ENCODE measurements around the gene FAM43A. TPM values are rescaled to one million over a fixed set of nuclear protein-coding genes. Genes with fewer than 3 reads are reported as not detected.

FAM43A gene
- total RNA-seq, 1 donor from 2014 or later, result 20.4 TPM

GRCh38 chr3:194671511-194671899 is 14.2 kb upstream of the FAM43A start:
- Histone ChIP-seq H3K9me3 (no peaks in the 10 kb centered on the region), H3K36me3 (peaks cover 0 to 17% of the 10 kb centered on the region in 2 donors), H3K27me3 (no peaks in the 10 kb centered on the region), H3K4me3 (peak overlapping the region; percentile 70 to 77), H3K4me1 (peaks cover 20% of the 10 kb centered on the region), H3K27ac (peak overlapping the region; percentile 76)
- no peak for TF ChIP-seq POLR2AphosphoS5 (IDR thresholded peaks at IDR 0.05; ENCODE audit: insufficient read depth in 1 of 2, low read depth in 1 of 2)
- TF ChIP-seq CTCF (IDR thresholded peaks at IDR 0.05), result no peak
- no peak for TF ChIP-seq POLR2A (IDR thresholded peaks at IDR 0.05)
- intact Hi-C loops (cut with DNase I), result loop anchor here (10.0 kb wide), 1 partner anchor 853 kb away; no protein-coding TSS in a partner anchor
- no peak for DNase-seq (ENCODE audit: extremely low spot score in 2 of 2)

DNA sequence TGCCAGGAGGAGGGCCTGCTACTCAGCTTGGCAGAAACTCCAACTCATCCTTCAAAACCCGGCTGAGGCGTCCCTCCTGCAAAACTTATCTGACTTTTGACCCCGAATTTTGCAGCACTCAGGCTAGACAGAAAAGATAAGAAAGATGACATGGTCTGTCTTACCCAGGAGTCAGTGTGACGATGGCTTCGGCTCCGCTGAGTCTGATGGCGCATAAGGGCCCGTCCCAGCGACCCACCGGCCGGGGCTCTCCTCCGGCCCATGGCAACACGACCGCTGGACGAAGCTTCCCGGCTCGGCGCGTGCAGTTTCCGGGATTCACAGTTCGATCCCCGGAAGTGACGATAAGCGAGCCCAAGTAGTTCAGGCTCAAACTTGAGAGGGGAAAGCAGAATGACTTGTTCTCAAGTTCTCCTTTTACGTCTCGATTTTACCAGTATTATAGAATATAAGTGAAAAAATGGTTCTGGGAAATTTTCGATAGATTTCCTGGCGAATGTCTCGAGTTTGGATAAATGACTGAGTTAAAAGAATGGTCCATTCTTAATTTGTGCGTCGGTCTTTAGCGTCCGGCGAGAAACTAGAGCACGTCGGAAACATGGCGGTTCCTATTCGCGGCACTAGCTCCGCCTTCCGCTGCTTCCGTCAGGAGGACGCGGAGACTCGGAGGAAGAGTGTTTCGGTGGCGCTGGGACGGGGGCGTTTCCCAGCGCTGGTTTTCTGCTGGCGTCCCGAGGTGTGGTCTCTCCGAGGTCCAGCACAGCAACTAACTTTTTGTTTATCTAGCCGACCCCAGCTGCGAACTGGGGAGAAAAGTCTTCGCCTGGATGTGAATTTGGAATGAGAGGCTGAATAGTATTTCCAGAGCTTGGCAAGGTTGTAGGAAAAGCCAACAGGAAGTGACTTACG is 13.5 kb upstream of the FAM43A start, which contains the start of gene LSG1:
Gene LSG1, minus strand, starts transcription at position 292 of the 909 bp plus-strand sequence. Its CDS starts 29 bp downstream, at position 263.
- Histone ChIP-seq H3K9me3 (no peaks in the 10 kb centered on the region), H3K27me3 (no peaks in the 10 kb centered on the region), H3K4me3 (peak within 1 kb of the TSS; percentile 70 to 77), H3K4me1 (peaks cover 20% of the 10 kb centered on the region), H3K36me3 (peaks cover 0 to 17% of the 10 kb centered on the region in 2 donors), H3K27ac (peak within 1 kb of the TSS; percentile 76)
- peak in 1 of 2 donors; percentile 92 for DNase-seq (ENCODE audit: extremely low spot score in 2 of 2)
- TF ChIP-seq POLR2A (IDR thresholded peaks at IDR 0.05), result no peak
- TF ChIP-seq CTCF (IDR thresholded peaks at IDR 0.05), result peak in 1 of 3 experiments; percentile 18
- peak; percentile 86 to 99 for TF ChIP-seq POLR2AphosphoS5 (IDR thresholded peaks at IDR 0.05; ENCODE audit: insufficient read depth in 1 of 2, low read depth in 1 of 2)
- intact Hi-C loops (cut with DNase I), result loop anchor here (10.0 kb wide), 1 partner anchor 853 kb away; no protein-coding TSS in a partner anchor

DNA sequence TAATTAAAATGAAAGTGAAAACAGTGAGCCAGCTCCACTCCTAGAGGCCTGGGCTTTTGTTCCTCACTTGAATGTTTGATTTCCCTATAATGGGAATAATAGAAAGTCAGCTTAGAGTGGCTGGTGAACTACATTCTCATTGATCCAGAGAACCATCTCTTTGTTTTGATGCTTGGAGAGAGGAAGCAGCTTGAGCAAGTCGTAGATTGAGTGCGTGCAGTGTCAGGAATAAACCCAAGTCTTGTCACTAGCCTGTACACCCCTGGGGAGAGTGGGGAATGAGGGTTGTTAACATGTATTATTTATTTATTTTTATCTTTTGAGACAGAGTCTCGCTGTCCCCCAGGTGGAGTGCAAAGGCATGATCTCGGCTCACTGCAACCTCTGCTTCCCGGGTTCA is 12.8 kb upstream of the FAM43A start:
- TF ChIP-seq POLR2AphosphoS5 (IDR thresholded peaks at IDR 0.05; ENCODE audit: insufficient read depth in 1 of 2, low read depth in 1 of 2) (no peak), POLR2A (IDR thresholded peaks at IDR 0.05) (no peak), CTCF (IDR thresholded peaks at IDR 0.05) (no peak)
- DNase-seq (ENCODE audit: extremely low spot score in 2 of 2), result peak in 1 of 2 donors; percentile 82
- Histone ChIP-seq H3K4me3 (peak overlapping the region; percentile 70 to 77), H3K27ac (peak overlapping the region; percentile 76), H3K27me3 (no peaks in the 10 kb centered on the region), H3K9me3 (no peaks in the 10 kb centered on the region), H3K36me3 (peaks cover 0 to 17% of the 10 kb centered on the region in 2 donors), H3K4me1 (peaks cover 20% of the 10 kb centered on the region)
- intact Hi-C loops (cut with DNase I), result loop anchor here (10.0 kb wide), 1 partner anchor 852 kb away; no protein-coding TSS in a partner anchor

DNA sequence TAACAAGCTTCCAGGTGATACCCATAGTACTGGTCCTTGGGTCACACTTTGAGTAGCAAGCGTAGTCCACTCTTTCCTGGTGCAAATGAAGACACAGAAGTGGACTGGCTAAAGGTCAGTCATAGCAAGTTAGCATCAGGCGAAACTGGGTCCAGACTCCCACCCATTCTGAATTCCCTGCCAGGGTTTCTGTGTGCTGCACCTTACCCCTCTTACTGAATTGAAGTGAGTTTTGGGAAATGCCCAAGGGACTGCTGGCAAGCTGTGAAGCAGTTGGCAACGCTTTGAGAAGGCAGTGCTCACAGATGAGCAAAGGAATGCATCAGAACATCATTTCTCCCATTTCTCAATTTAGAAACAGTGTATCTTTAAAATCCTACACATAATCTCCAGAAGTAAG is 11.9 kb upstream of the FAM43A start:
- H3K36me3 ChIP-seq, result peaks cover 0 to 9% of the 10 kb centered on the region in 2 donors
- peak in 1 of 2 donors; percentile 76 for DNase-seq (ENCODE audit: extremely low spot score in 2 of 2)
- no peak overlapping the region for H3K4me3 ChIP-seq
- H3K27me3 ChIP-seq, result no peaks in the 10 kb centered on the region
- intact Hi-C loops (cut with DNase I), result loop anchor here (10.0 kb wide), 1 partner anchor 851 kb away; no protein-coding TSS in a partner anchor
- TF ChIP-seq CTCF (IDR thresholded peaks at IDR 0.05) (no peak), POLR2AphosphoS5 (IDR thresholded peaks at IDR 0.05; ENCODE audit: insufficient read depth in 1 of 2, low read depth in 1 of 2) (no peak), POLR2A (IDR thresholded peaks at IDR 0.05) (no peak)
- H3K27ac ChIP-seq, result no peak overlapping the region
- H3K4me1 ChIP-seq, result peaks cover 20% of the 10 kb centered on the region
- H3K9me3 ChIP-seq, result no peaks in the 10 kb centered on the region
